ENCODE measurements around the gene CCDC60.

GRCh38 chr12:119570771-119571170 lies 236.2 kb downstream of the CCDC60 start:
- TF ChIP-seq CTCF (IDR thresholded peaks at IDR 0.05; ENCODE audit: low read depth, low read length) (no peak), EZH2phosphoT487 (IDR thresholded peaks at IDR 0.05; ENCODE audit: low read depth) (no peak)
